Measurements from ENCODE around the gene CDH24. TPM values are rescaled to one million over a fixed set of nuclear protein-coding genes. Genes with fewer than 3 reads are reported as not detected.

The CDH24 gene
- total RNA-seq, 5 donors from 2014 or later (not counting 1 experiment from before 2014, with no cell fraction given), result 1.2 to 3.0 (median 1.6) TPM

- Histone ChIP-seq H3K4me1 (ENCODE audit: control insufficient read depth in 1 of 2, extremely low read depth in 1 of 2, insufficient read depth in 2 of 2, low read length in 2 of 2) (peaks cover 18 to 23% of the 10 kb centered on the region in 2 experiments), H3K4me3 (ENCODE audit: control insufficient read depth in 1 of 2, extremely low read depth in 1 of 2, low read length in 1 of 2) (peak within 1 kb of the TSS; percentile 77 to 91), H3K27ac (ENCODE audit: low read length) (peak within 1 kb of the TSS; percentile 94), H3K9me3 (no peaks in the 10 kb centered on the region), H3K27me3 (replicated peaks in 1 of 2; ENCODE audit: control insufficient read depth in 2 of 2, extremely low read depth in 1 of 2, insufficient read depth in 2 of 2, low read length in 1 of 2) (no peaks in the 10 kb centered on the region), H3K36me3 (ENCODE audit: control insufficient read depth in 2 of 2, extremely low read depth in 1 of 2, insufficient read depth in 1 of 2, low read length in 1 of 2) (peaks cover 3 to 46% of the 10 kb centered on the region in 2 donors)
- Mint-ChIP-seq H3K4me3 (no peak within 1 kb of the TSS), H3K27me3 (no peaks in the 10 kb centered on the region), H3K27ac (no peak within 1 kb of the TSS), H3K4me1 (peaks cover 26 to 55% (median 32%) of the 10 kb centered on the region in 3 donors), H3K36me3 (peaks cover 36% of the 10 kb centered on the region), H3K9me3 (no peaks in the 10 kb centered on the region)
- POLR2A ChIA-PET, result interaction anchor here (0.5 to 2.1 kb wide), 21 partner anchors 15 to 1823 kb away, joined by 3 to 14 read pairs (median 3); partner anchors contain the start of genes EMC9 (in 1 of the 2), PABPN1 (in 1 of the 2) and PSMB5 (in 1 of the 2)
- under 1% methylated on average over 35 of the region's 46 CpGs for WGBS (ENCODE audit: insufficient coverage)
- CTCF ChIA-PET, result interaction anchor here (0.6 to 2.8 kb wide), 28 partner anchors 11 to 533 kb away, joined by 3 to 46 read pairs (median 4); partner anchors contain the start of genes DAD1 (in 1 of the 2), LRP10 (in 1 of the 2), PABPN1 (in 1 of the 2) and PRMT5 (in 1 of the 2)
- DNase-seq (peak in 34 of 35 experiments; percentile 98 to 100 (median 99)), ATAC-seq (replicated peaks in 1 of 4) (peak; percentile 87 to 89 (median 88))
These were observed 38.1 kb upstream of the CDH24 start, which contains the start of gene C14orf119 for GRCh38 chr14:23095196-23096108. TSS of gene C14orf119 (plus strand) at chr14:23095505. CDS start at chr14:23097659, 2,154 bp downstream.

GRCh38 chr14:23094666-23095195 is 37.4 kb upstream of the CDH24 start, which contains the start of gene ACIN1:
TSS of gene ACIN1 (minus strand) at chr14:23095136. CDS start at chr14:23095112, 24 bp downstream.
- 0% methylated on average over 52 of the region's 55 CpGs for WGBS (ENCODE audit: insufficient coverage)
- H3K27me3 Mint-ChIP-seq, result no peaks in the 10 kb centered on the region
- ChIA-PET CTCF (interaction anchor here (0.5 to 2.8 kb wide), 26 partner anchors 12 to 1238 kb away, joined by 3 to 46 read pairs (median 4); partner anchors contain the start of genes DAD1 (in 1 of the 2), LRP10 (in 1 of the 2), PABPN1 (in 1 of the 2) and PRMT5 (in 1 of the 2)), POLR2A (interaction anchor here (0.5 to 2.1 kb wide), 20 partner anchors 14 to 1823 kb away, joined by 3 to 14 read pairs (median 3); partner anchors contain the start of genes CEBPE (in 1 of the 2), EMC9 (in 1 of the 2), HOMEZ (in 1 of the 2) and PABPN1 (in 1 of the 2))
- Histone ChIP-seq H3K36me3 (ENCODE audit: control insufficient read depth in 2 of 2, extremely low read depth in 1 of 2, insufficient read depth in 1 of 2, low read length in 1 of 2) (peaks cover 3 to 53% of the 10 kb centered on the region in 2 donors), H3K9me3 (no peaks in the 10 kb centered on the region), H3K4me1 (ENCODE audit: control insufficient read depth in 1 of 2, extremely low read depth in 1 of 2, insufficient read depth in 2 of 2, low read length in 2 of 2) (peaks cover 18 to 23% of the 10 kb centered on the region in 2 experiments), H3K4me3 (ENCODE audit: control insufficient read depth in 1 of 2, extremely low read depth in 1 of 2, low read length in 1 of 2) (peak within 1 kb of the TSS; percentile 77 to 91), H3K27me3 (replicated peaks in 1 of 2; ENCODE audit: control insufficient read depth in 2 of 2, extremely low read depth in 1 of 2, insufficient read depth in 2 of 2, low read length in 1 of 2) (no peaks in the 10 kb centered on the region), H3K27ac (ENCODE audit: low read length) (peak within 1 kb of the TSS; percentile 94)
- ATAC-seq (replicated peaks in 1 of 4) (peak; percentile 39 to 45 (median 42)), DNase-seq (peak in 24 of 35 experiments; percentile 52 to 100 (median 67))
- H3K4me1 Mint-ChIP-seq, result peaks cover 23 to 59% (median 34%) of the 10 kb centered on the region in 3 donors
- H3K27ac Mint-ChIP-seq, result no peak within 1 kb of the TSS
- H3K9me3 Mint-ChIP-seq, result no peaks in the 10 kb centered on the region
- H3K36me3 Mint-ChIP-seq, result peaks cover 43% of the 10 kb centered on the region
- H3K4me3 Mint-ChIP-seq, result no peak within 1 kb of the TSS

- DNase-seq (peak in 3 of 35 experiments; percentile 60 to 74 (median 63)), ATAC-seq (replicated peaks in 1 of 4) (no peak)
- Histone ChIP-seq H3K27ac (ENCODE audit: low read length) (peak overlapping the region; percentile 94), H3K27me3 (replicated peaks in 1 of 2; ENCODE audit: control insufficient read depth in 2 of 2, extremely low read depth in 1 of 2, insufficient read depth in 2 of 2, low read length in 1 of 2) (no peaks in the 10 kb centered on the region), H3K36me3 (ENCODE audit: control insufficient read depth in 2 of 2, extremely low read depth in 1 of 2, insufficient read depth in 1 of 2, low read length in 1 of 2) (peaks cover 3 to 57% of the 10 kb centered on the region in 2 donors), H3K9me3 (no peaks in the 10 kb centered on the region), H3K4me1 (ENCODE audit: control insufficient read depth in 1 of 2, extremely low read depth in 1 of 2, insufficient read depth in 2 of 2, low read length in 2 of 2) (peaks cover 18 to 23% of the 10 kb centered on the region in 2 experiments), H3K4me3 (ENCODE audit: control insufficient read depth in 1 of 2, extremely low read depth in 1 of 2, low read length in 1 of 2) (peak overlapping the region; percentile 77 to 91)
- no peaks in the 10 kb centered on the region for H3K27me3 Mint-ChIP-seq
- 4% methylated on average over 5 of the region's 14 CpGs for WGBS (ENCODE audit: insufficient coverage)
- no peak overlapping the region for H3K27ac Mint-ChIP-seq
- H3K36me3 Mint-ChIP-seq, result peaks cover 45% of the 10 kb centered on the region
- peaks cover 22 to 61% (median 35%) of the 10 kb centered on the region in 3 donors for H3K4me1 Mint-ChIP-seq
- no peaks in the 10 kb centered on the region for H3K9me3 Mint-ChIP-seq
- H3K4me3 Mint-ChIP-seq, result no peak overlapping the region
- ChIA-PET POLR2A (interaction anchor here (0.6 to 2.1 kb wide), 11 partner anchors 17 to 1822 kb away, joined by 3 to 14 read pairs (median 3); partner anchors contain the start of genes CEBPE (in 1 of the 2), HOMEZ (in 1 of the 2) and PABPN1 (in 1 of the 2)), CTCF (interaction anchor here (0.5 to 2.8 kb wide), 18 partner anchors 15 to 1237 kb away, joined by 3 to 46 read pairs (median 7); partner anchors contain the start of genes DAD1 (in 1 of the 2), LRP10 (in 1 of the 2), PABPN1 (in 1 of the 2) and PRMT5 (in 1 of the 2))
These were observed 36.8 kb upstream of the CDH24 start for GRCh38 chr14:23093991-23094665.

- H3K27ac Mint-ChIP-seq, result no peak overlapping the region
- ChIA-PET CTCF (interaction anchor here in 1 of 2 donors (2.1 to 2.8 kb wide), 4 partner anchors 17 to 28 kb away, joined by 18 to 46 read pairs (median 36); no protein-coding TSS in a partner anchor), POLR2A (interaction anchor here in 1 of 2 donors (1.8 kb wide), 2 partner anchors 22 to 25 kb away, joined by 7 to 9 read pairs; no protein-coding TSS in a partner anchor)
- no peak overlapping the region for H3K4me3 Mint-ChIP-seq
- no peaks in the 10 kb centered on the region for H3K27me3 ChIP-seq (replicated peaks in 1 of 2; ENCODE audit: control insufficient read depth in 2 of 2, extremely low read depth in 1 of 2, insufficient read depth in 2 of 2, low read length in 1 of 2)
- WGBS (ENCODE audit: insufficient coverage), result 86% methylated on average over 1 of the region's 2 CpGs
- no peaks in the 10 kb centered on the region for H3K9me3 Mint-ChIP-seq
- no peak overlapping the region for H3K27ac ChIP-seq (ENCODE audit: low read length)
- H3K36me3 ChIP-seq (ENCODE audit: control insufficient read depth in 2 of 2, extremely low read depth in 1 of 2, insufficient read depth in 1 of 2, low read length in 1 of 2), result peaks cover 3 to 57% of the 10 kb centered on the region in 2 donors
- H3K4me1 Mint-ChIP-seq, result peaks cover 22 to 58% (median 33%) of the 10 kb centered on the region in 3 donors
- peak overlapping the region; percentile 77 to 91 for H3K4me3 ChIP-seq (ENCODE audit: control insufficient read depth in 1 of 2, extremely low read depth in 1 of 2, low read length in 1 of 2)
- DNase-seq, result no peak
- no peak for ATAC-seq (replicated peaks in 1 of 4)
- no peaks in the 10 kb centered on the region for H3K27me3 Mint-ChIP-seq
- peaks cover 39% of the 10 kb centered on the region for H3K36me3 Mint-ChIP-seq
- H3K4me1 ChIP-seq (ENCODE audit: control insufficient read depth in 1 of 2, extremely low read depth in 1 of 2, insufficient read depth in 2 of 2, low read length in 2 of 2), result peaks cover 18 to 23% of the 10 kb centered on the region in 2 experiments
- H3K9me3 ChIP-seq, result no peaks in the 10 kb centered on the region
These were observed 36.2 kb upstream of the CDH24 start for GRCh38 chr14:23093526-23093925.

- Histone ChIP-seq H3K4me1 (ENCODE audit: control insufficient read depth in 1 of 2, extremely low read depth in 1 of 2, insufficient read depth in 2 of 2, low read length in 2 of 2) (peaks cover 18 to 23% of the 10 kb centered on the region in 2 experiments), H3K27me3 (replicated peaks in 1 of 2; ENCODE audit: control insufficient read depth in 2 of 2, extremely low read depth in 1 of 2, insufficient read depth in 2 of 2, low read length in 1 of 2) (no peaks in the 10 kb centered on the region), H3K9me3 (no peaks in the 10 kb centered on the region), H3K36me3 (ENCODE audit: control insufficient read depth in 2 of 2, extremely low read depth in 1 of 2, insufficient read depth in 1 of 2, low read length in 1 of 2) (peaks cover 3 to 57% of the 10 kb centered on the region in 2 donors), H3K4me3 (ENCODE audit: control insufficient read depth in 1 of 2, extremely low read depth in 1 of 2, low read length in 1 of 2) (no peak overlapping the region), H3K27ac (ENCODE audit: low read length) (no peak overlapping the region)
- Mint-ChIP-seq H3K36me3 (peaks cover 35% of the 10 kb centered on the region), H3K4me3 (no peak overlapping the region), H3K4me1 (peaks cover 26 to 53% (median 31%) of the 10 kb centered on the region in 3 donors), H3K27me3 (no peaks in the 10 kb centered on the region), H3K27ac (peak overlapping the region in 1 of 2 donors; percentile 34), H3K9me3 (no peaks in the 10 kb centered on the region)
- POLR2A ChIA-PET, result interaction anchor here in 1 of 2 donors (1.1 kb wide), 1 partner anchor 16 kb away, joined by 6 read pairs; no protein-coding TSS in a partner anchor
- WGBS (ENCODE audit: insufficient coverage), result 100% methylated on average over 1 of the region's 2 CpGs
- DNase-seq, result no peak
- ATAC-seq (replicated peaks in 1 of 4), result no peak
- CTCF ChIA-PET, result interaction anchor here in 1 of 2 donors (1.0 to 1.5 kb wide), 2 partner anchors 24 to 28 kb away, joined by 4 to 9 read pairs; no protein-coding TSS in a partner anchor
These were observed 35.8 kb upstream of the CDH24 start for GRCh38 chr14:23093104-23093503.

Measured in T-cell (primary cell).